Cardiac fibroblast (primary cell): ENCODE measurements around the gene FHDC1.
A peak's percentile ranks its signal among the peaks of the same experiment; 100 is the strongest.

ENCODE experiments used
- DNase-seq, 2 donors: peaks; one replicate each; pipeline versions ENCODE4 v3.0.0 to v3.0.0-alpha.2; 2010; ENCODE audit warnings: low read depth in 2 of 2
- H3K4me3 ChIP-seq, 2 donors: replicated peaks in 1 of 2; 1 replicate in 1 of 2; 2 replicates in 1 of 2; pipeline ENCODE4 v1.5.1; 2011; ENCODE audit warnings: low read depth in 2 of 2, low read length in 2 of 2, mild to moderate bottlenecking in 2 of 2, moderate library complexity in 1 of 2
- TF ChIP-seq, protein P1 (sequence below): IDR thresholded peaks from one replicate; pipeline ENCODE4 v1.5.1; 2011; ENCODE audit warnings: low read depth, mild to moderate bottlenecking, low read length, inconsistent platforms

Gene FHDC1

DNA sequence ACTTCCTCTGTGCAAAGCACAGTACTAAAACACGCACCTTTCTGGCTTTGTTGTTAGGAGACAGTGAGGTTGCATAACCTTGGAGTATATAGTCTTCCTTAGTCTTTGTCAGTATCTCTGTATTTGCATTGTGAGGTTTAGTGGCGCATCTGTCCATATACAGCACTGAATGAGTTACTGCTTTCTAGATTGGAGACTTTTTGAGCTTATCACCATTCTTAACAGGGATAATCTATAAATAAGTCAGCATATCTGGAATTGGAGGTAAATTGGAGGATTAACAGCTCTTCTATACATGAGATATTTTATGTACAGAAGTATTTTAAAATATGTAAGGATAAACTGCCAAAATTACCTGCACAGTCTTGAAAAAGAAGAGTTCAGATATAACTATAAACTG lies 4.3 kb downstream of the FHDC1 start:
- TF ChIP-seq, protein P1, sequence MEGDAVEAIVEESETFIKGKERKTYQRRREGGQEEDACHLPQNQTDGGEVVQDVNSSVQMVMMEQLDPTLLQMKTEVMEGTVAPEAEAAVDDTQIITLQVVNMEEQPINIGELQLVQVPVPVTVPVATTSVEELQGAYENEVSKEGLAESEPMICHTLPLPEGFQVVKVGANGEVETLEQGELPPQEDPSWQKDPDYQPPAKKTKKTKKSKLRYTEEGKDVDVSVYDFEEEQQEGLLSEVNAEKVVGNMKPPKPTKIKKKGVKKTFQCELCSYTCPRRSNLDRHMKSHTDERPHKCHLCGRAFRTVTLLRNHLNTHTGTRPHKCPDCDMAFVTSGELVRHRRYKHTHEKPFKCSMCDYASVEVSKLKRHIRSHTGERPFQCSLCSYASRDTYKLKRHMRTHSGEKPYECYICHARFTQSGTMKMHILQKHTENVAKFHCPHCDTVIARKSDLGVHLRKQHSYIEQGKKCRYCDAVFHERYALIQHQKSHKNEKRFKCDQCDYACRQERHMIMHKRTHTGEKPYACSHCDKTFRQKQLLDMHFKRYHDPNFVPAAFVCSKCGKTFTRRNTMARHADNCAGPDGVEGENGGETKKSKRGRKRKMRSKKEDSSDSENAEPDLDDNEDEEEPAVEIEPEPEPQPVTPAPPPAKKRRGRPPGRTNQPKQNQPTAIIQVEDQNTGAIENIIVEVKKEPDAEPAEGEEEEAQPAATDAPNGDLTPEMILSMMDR: no peak
- H3K4me3 ChIP-seq: no peak overlapping the region
- DNase-seq: no peak

DNA sequence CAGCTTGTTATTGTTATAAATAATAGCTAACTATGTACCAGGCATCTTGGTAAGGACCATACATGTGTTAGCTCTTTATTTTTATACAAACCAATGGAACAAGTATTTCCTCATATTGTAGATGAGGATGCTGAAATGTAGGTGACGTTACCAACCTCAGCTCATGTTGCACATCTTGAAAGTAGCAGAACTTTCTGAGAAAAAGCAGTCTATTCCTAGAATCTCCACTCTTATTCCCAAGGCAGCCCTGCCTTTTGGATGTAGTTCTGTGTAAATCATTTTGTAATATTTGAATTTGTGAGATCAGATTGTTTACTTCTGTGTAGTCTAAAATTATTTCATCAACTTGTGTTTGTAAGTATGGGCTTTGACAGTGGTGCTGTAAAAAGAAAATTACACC lies 5.3 kb downstream of the FHDC1 start:
- DNase-seq: no peak
- H3K4me3 ChIP-seq: no peak overlapping the region
- TF ChIP-seq, protein P1: no peak

DNA sequence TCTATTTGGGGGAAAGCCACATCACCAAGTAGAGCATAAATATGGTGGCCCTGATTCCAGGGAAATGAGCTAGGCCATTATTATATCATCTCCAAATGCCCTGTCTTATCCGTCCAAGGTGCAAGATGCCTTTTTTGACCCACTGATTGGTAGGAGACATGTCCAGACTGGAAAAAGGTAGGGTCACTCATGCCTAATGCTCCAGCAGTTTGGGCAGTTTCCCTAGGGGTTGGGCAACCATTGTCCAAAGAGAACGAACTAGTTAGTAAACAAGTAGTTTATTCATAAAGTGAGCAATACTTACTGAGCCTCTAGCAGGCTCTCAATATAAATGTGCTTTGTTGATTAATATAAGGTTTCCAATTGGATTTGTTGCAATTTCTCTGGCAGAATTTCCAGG lies 6.2 kb downstream of the FHDC1 start:
- no peak for DNase-seq
- TF ChIP-seq, protein P1: no peak
- no peak overlapping the region for H3K4me3 ChIP-seq

DNA sequence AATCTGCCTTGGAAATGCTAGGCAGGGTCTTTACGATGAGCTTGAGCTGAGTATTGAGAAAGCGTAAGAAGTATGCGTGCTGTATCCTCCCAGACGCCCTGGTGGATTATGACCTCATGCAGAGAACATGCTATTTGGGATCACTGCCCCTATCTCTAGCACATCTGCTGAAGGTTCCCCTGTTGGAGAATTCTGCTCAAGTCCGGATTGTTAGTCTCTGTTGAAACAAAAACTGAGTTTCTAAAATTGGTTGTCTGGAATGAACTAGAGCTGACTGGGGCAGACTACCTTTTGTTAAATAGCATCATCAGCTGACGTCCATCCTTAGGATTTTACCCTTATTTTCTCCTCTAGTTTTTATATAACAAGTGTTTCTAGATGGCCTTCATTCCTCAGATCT lies 7.5 kb downstream of the FHDC1 start:
- H3K4me3 ChIP-seq: no peak overlapping the region
- TF ChIP-seq, protein P1: no peak
- peak; percentile 25 to 61 for DNase-seq

DNA sequence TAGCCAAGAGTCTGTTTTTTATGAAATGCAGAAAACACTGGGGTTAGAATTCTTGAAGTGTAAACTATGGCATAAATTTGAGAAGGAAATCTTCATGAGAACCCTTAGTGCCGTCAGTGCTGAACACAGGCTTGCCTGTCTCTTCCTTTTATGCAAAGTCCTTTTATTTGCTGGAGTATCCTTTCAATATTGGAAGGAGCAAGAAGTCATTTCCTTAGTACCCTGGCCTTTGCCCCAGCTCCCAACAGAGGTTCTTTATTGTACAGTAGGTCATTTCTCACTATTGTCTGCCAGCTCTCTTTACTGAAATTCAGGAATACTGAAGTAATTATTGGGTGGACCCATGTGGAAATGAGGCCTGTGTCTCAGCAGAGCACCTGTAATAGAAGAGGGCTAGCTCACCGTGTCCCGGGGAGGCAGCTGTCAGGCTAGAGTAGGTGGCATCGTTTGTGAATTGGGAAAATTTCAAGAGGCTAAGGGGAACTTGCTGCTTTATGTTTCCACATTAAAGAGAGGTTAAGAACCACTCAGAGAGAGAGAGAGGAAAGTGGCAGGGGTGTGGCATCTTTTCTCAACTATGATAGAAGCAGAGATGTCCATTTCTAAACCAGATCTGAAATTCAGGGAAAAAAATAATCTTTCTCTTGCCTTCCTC lies 8.7 kb downstream of the FHDC1 start:
- DNase-seq: no peak
- TF ChIP-seq, protein P1: no peak
- no peak overlapping the region for H3K4me3 ChIP-seq

DNA sequence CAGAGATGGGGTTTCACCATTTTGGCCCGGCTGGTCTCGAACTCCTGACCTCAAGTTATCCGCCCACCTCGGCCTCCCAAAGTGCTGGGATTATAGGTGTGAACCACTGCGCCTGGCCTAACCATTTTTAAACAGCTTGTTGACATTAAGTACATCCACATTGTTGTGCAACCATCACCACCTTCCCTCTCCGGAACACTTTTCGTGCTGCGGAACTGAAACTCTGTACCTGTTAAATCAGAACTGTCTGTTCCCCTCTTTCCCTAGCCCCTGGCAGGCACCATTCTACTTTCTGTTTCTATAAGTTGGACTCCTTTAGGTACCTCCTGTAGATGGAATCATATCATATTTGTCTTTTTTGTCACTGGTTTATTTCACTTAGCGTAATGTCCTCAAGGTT lies 9.5 kb downstream of the FHDC1 start:
- H3K4me3 ChIP-seq: no peak overlapping the region
- TF ChIP-seq, protein P1: no peak
- DNase-seq: no peak

DNA sequence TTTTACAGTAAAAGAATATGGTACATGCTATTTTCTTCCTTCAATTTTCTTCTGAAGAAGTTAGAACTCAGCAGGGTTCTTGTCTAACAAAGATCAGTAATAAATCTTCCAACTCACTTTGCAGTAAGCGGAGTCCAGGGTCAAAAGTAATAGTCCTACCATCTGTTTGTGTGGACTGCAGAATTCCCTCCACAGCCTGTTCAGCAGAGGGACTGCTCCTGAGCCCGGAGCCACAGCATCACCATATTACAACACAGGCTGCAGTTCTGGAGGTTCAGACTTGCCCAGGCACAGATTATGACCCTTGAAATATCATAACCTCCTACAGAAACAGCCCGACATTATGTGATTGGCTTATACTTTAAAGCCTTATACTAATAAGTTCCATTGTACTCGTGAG lies 10.3 kb downstream of the FHDC1 start:
- no peak for DNase-seq
- TF ChIP-seq, protein P1: no peak
- H3K4me3 ChIP-seq: no peak overlapping the region
